CD8-positive, alpha-beta memory T cell (primary cell): ENCODE results near the gene ENTREP1. TPM values are rescaled to one million over a fixed set of nuclear protein-coding genes. Genes with fewer than 3 reads are reported as not detected.

ENCODE experiments used
- CTCF ChIA-PET: fragments of 350-600 bp; sonication (Branson Sonifier 250); formaldehyde crosslinking; loops from one replicate; lab custom pipeline; 2021; ENCODE audit warnings: antibody characterized with exemption; lab: Charles Lee
- POLR2A ChIA-PET: fragments of 350-600 bp; sonication (Branson Sonifier 250); formaldehyde crosslinking; loops from one replicate; lab custom pipeline; 2021; ENCODE audit warnings: antibody characterized with exemption; lab: Charles Lee
- DNase-seq, 5 donors: peaks; one replicate each; pipeline versions ENCODE4 v3.0.0 to v3.0.0-alpha.2; 2020 to 2022; ENCODE audit warnings: mixed read lengths in 1 of 5
- H3K27ac ChIP-seq: one replicate; pipeline ENCODE4 v1.7.0; 2013; ENCODE audit warnings: low read depth, mild to moderate bottlenecking, low read length, moderate library complexity
- H3K27me3 ChIP-seq: 2 replicates; pipeline ENCODE4 v1.7.0; 2013; ENCODE audit warnings: low read length, mild to moderate bottlenecking; ENCODE audit not compliant: insufficient read depth, poor library complexity, severe bottlenecking
- H3K36me3 ChIP-seq: 2 replicates; pipeline ENCODE4 v1.7.0; 2013; ENCODE audit warnings: mild to moderate bottlenecking, low read length, moderate library complexity; ENCODE audit not compliant: insufficient read depth
- H3K4me1 ChIP-seq: 2 replicates; pipeline ENCODE4 v1.7.0; 2013; ENCODE audit warnings: mild to moderate bottlenecking, low read length, moderate library complexity; ENCODE audit not compliant: insufficient read depth
- H3K4me3 ChIP-seq: 2 replicates; pipeline ENCODE4 v1.7.0; 2013; ENCODE audit warnings: mild to moderate bottlenecking, low read length
- H3K9me3 ChIP-seq: 2 replicates; pipeline ENCODE4 v1.7.0; 2013; ENCODE audit warnings: mild to moderate bottlenecking, low read length
- H3K27ac Mint-ChIP-seq, 8 donors: one replicate each; pipeline ENCODE4 v1.8.0; 2020 to 2021; ENCODE audit warnings: mixed read lengths in 8 of 8, mild to moderate bottlenecking in 6 of 8, inconsistent platforms in 3 of 8, moderate library complexity in 3 of 8
- H3K27me3 Mint-ChIP-seq, 2 donors: one replicate each; pipeline ENCODE4 v1.8.0; 2020 to 2021; ENCODE audit warnings: mixed read lengths in 2 of 2, mild to moderate bottlenecking in 1 of 2, moderate library complexity in 1 of 2
- H3K36me3 Mint-ChIP-seq, 3 donors: one replicate each; pipeline ENCODE4 v1.8.0; 2020 to 2021; ENCODE audit warnings: mixed read lengths in 3 of 3, inconsistent platforms in 1 of 3, mild to moderate bottlenecking in 1 of 3
- H3K4me1 Mint-ChIP-seq, 3 donors: one replicate each; pipeline ENCODE4 v1.8.0; 2020 to 2021; ENCODE audit warnings: mixed read lengths in 3 of 3, inconsistent platforms in 1 of 3, mild to moderate bottlenecking in 1 of 3
- H3K4me3 Mint-ChIP-seq, 7 donors: one replicate each; pipeline ENCODE4 v1.8.0; 2020 to 2021; ENCODE audit warnings: mixed read lengths in 7 of 7, mild to moderate bottlenecking in 6 of 7, moderate library complexity in 4 of 7, inconsistent platforms in 2 of 7
- H3K9me3 Mint-ChIP-seq, 5 donors: one replicate each; pipeline ENCODE4 v1.8.0; 2020 to 2022; ENCODE audit warnings: mixed read lengths in 5 of 5, mild to moderate bottlenecking in 3 of 5, moderate library complexity in 2 of 5, inconsistent platforms in 1 of 5
- polyA plus RNA-seq: library from polyadenylated mRNA; unstranded; fragments of 300-500 nt; fragmentation: Illumina TruSeq; gene quantifications from one replicate; pipeline ENCODE4 v1.2.3, GENCODE V29; 2021
- total RNA-seq, 2 experiments: library from RNA; stranded (reverse); gene quantifications; one replicate each; pipeline ENCODE4 v1.2.3, GENCODE V29; 2021

Gene ENTREP1
- total and polyA plus RNA-seq, 3 experiments from 2014 or later, result not detected

DNA sequence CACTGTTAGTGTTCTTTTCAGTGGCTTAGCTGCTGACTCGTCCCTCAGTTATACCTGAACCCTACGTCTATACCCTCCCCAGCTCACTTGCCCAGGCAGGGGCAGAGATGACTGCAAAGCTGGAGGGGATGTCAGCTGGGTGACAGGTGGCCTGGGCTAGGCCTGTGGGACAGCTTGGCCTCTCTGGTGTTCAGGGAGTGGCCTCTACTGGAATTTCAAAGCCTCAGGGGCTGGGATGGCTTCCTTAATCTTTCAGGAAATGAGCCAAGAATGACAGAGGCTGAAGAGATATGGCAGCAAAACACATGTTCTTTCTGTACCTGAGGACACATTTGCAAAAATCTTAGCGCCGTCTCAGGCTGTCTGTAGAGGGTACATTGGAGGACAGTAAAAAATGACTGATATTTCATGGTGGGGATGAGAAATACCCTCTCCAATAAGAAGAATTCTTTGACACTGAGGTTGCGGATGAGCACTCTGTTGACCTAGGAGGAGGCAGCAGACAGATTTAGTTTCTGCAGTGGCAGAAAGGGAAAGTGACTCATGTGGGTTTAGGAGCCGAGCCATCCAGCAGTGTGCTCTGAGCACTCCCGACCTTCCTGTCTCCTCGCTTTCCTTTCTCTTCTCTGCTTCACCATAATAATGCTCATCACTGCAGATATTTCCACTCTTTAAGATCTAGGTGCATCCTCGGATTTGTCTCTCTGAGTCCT is 54.4 kb downstream of the ENTREP1 start:
- ChIA-PET POLR2A (no interaction called here), CTCF (interaction anchor here (0.8 to 0.9 kb wide), 2 partner anchors 20 to 45 kb away, joined by 3 read pairs; no protein-coding TSS in a partner anchor)
- Mint-ChIP-seq H3K9me3 (no peaks in the 10 kb centered on the region), H3K27ac (no peak overlapping the region), H3K4me1 (no peaks in the 10 kb centered on the region), H3K27me3 (peaks cover 6 to 17% of the 10 kb centered on the region in 2 donors), H3K4me3 (no peak overlapping the region), H3K36me3 (no peaks in the 10 kb centered on the region)
- Histone ChIP-seq H3K27ac (no peak overlapping the region), H3K9me3 (no peaks in the 10 kb centered on the region), H3K27me3 (no peaks in the 10 kb centered on the region), H3K4me1 (no peaks in the 10 kb centered on the region), H3K36me3 (no peaks in the 10 kb centered on the region), H3K4me3 (no peak overlapping the region)
- no peak for DNase-seq

DNA sequence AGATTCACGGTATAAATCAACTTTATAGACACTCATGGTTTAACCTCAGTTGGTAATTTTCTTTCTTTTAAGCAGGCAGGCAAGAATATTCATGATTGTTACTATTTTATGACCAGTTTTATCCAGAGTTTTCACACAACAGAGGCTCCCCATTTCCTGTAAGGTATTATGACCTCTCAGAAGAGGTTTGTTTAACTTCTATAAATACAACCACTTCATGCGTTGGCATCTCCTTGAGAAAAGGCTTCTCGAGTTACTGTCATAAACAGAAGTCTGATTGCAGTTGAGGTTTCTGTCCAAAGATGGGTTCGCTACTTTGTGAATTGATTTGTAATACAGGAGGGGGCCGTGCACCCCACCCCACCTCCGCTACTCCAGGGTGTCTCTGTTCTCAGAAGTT is 55.3 kb downstream of the ENTREP1 start:
- no peaks in the 10 kb centered on the region for H3K4me1 ChIP-seq
- H3K9me3 Mint-ChIP-seq, result no peaks in the 10 kb centered on the region
- H3K4me1 Mint-ChIP-seq, result no peaks in the 10 kb centered on the region
- H3K4me3 Mint-ChIP-seq, result no peak overlapping the region
- H3K36me3 Mint-ChIP-seq, result no peaks in the 10 kb centered on the region
- no peak for DNase-seq
- CTCF ChIA-PET, result no interaction called here
- POLR2A ChIA-PET, result no interaction called here
- H3K36me3 ChIP-seq, result no peaks in the 10 kb centered on the region
- peaks cover 3 to 15% of the 10 kb centered on the region in 2 donors for H3K27me3 Mint-ChIP-seq
- H3K27me3 ChIP-seq, result no peaks in the 10 kb centered on the region
- H3K9me3 ChIP-seq, result no peaks in the 10 kb centered on the region
- no peak overlapping the region for H3K27ac ChIP-seq
- H3K4me3 ChIP-seq, result no peak overlapping the region
- H3K27ac Mint-ChIP-seq, result no peak overlapping the region

DNA sequence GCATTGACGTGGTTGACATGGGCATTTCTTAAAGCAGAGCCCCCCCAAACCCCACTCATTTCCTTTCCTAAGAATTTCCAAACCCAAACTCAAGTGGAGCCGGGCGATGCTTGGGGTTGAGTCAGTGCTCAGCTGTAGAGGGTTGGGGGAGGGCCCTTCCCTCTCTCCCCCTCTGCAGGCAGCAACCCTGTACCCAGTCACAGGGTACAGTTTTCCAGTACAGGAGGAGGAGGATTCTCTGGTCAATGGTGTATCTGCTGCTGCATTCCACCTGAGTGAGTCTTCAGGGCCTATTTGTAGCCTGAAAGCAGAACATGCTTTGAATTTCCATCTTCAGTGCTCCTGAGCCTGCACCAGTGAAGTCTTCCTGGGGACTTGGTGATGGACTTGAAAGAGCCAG is 55.8 kb downstream of the ENTREP1 start:
- H3K36me3 ChIP-seq, result no peaks in the 10 kb centered on the region
- H3K27ac Mint-ChIP-seq, result no peak overlapping the region
- no peak for DNase-seq
- no peaks in the 10 kb centered on the region for H3K9me3 Mint-ChIP-seq
- CTCF ChIA-PET, result no interaction called here
- H3K4me3 Mint-ChIP-seq, result no peak overlapping the region
- H3K27me3 ChIP-seq, result no peaks in the 10 kb centered on the region
- no peaks in the 10 kb centered on the region for H3K4me1 Mint-ChIP-seq
- POLR2A ChIA-PET, result no interaction called here
- H3K4me1 ChIP-seq, result no peaks in the 10 kb centered on the region
- no peaks in the 10 kb centered on the region for H3K9me3 ChIP-seq
- H3K4me3 ChIP-seq, result no peak overlapping the region
- peaks cover 3 to 15% of the 10 kb centered on the region in 2 donors for H3K27me3 Mint-ChIP-seq
- no peak overlapping the region for H3K27ac ChIP-seq
- no peaks in the 10 kb centered on the region for H3K36me3 Mint-ChIP-seq

DNA sequence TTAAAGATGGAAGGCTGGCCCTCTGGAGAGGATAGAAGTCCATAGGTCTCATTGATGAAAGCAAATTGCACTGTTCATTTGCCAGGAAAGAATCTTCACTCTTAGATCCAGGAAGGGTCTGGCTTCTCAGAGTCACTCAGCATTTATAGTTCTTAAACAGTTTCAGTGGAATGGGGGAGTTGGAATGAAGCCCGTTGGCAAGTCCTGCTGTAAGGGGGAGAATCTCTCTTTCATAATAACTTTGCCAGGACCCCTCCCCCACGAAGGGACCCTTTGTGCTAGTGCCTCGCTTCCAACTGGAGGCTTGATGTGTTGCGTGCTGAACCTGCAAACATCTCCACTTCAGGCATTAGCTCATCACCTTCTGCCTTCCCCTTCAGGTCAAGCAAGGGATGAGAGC is 57.1 kb downstream of the ENTREP1 start:
- Mint-ChIP-seq H3K4me3 (no peak overlapping the region), H3K9me3 (no peaks in the 10 kb centered on the region), H3K36me3 (no peaks in the 10 kb centered on the region), H3K27me3 (peaks cover 3 to 15% of the 10 kb centered on the region in 2 donors), H3K4me1 (no peaks in the 10 kb centered on the region), H3K27ac (no peak overlapping the region)
- Histone ChIP-seq H3K4me3 (no peak overlapping the region), H3K27ac (no peak overlapping the region), H3K36me3 (no peaks in the 10 kb centered on the region), H3K9me3 (no peaks in the 10 kb centered on the region), H3K4me1 (no peaks in the 10 kb centered on the region), H3K27me3 (no peaks in the 10 kb centered on the region)
- no peak for DNase-seq
- POLR2A ChIA-PET, result no interaction called here
- CTCF ChIA-PET, result no interaction called here

DNA sequence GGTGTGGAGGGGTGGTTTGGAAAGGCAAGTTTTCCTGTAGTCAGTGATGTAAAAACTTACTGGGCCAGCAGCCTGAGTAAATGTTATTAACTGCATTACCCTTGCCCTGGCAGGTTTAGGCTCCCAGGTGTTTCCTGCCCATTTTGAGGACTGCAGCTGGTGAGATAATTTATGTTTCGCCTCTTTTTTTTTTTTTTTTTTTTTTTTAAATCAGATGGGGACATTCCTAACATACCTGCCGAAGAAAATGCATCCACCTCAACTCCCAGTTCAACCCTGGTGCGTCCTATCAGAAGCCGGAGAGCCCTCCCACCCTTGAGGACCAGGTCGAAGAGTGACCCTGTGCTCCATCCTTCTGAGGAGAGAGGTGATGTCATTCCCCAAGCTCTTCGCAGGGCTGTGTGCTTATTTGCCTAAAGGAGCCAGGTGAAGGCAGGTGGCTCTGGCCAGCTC is 60.6 kb downstream of the ENTREP1 start:
- Mint-ChIP-seq H3K27ac (no peak overlapping the region), H3K9me3 (no peaks in the 10 kb centered on the region), H3K27me3 (peaks cover 3 to 15% of the 10 kb centered on the region in 2 donors), H3K4me1 (no peaks in the 10 kb centered on the region), H3K36me3 (no peaks in the 10 kb centered on the region), H3K4me3 (no peak overlapping the region)
- Histone ChIP-seq H3K4me3 (no peak overlapping the region), H3K36me3 (no peaks in the 10 kb centered on the region), H3K27ac (no peak overlapping the region), H3K4me1 (no peaks in the 10 kb centered on the region), H3K9me3 (no peaks in the 10 kb centered on the region), H3K27me3 (no peaks in the 10 kb centered on the region)
- ChIA-PET CTCF (no interaction called here), POLR2A (no interaction called here)
- no peak for DNase-seq

DNA sequence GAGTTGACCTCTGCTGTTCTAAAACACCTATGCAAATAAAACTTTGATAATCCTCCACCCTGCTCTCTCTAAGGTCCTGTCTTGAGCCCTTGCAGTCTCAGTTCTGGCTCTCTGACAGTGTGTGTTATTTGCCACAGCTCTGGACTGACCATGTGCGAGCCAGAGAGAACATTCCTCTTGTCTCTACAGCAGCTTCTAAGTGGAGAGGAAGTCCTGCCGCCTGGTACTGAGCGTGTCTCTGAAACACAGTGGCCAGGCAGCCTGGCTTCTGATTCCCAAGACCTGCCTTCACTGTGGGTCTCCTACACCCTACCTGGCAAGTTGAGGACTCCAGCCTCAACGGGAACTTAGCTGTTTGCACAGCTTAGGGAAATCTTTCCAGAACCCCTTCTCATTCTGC is 61.6 kb downstream of the ENTREP1 start:
- no peaks in the 10 kb centered on the region for H3K27me3 ChIP-seq
- POLR2A ChIA-PET, result no interaction called here

DNA sequence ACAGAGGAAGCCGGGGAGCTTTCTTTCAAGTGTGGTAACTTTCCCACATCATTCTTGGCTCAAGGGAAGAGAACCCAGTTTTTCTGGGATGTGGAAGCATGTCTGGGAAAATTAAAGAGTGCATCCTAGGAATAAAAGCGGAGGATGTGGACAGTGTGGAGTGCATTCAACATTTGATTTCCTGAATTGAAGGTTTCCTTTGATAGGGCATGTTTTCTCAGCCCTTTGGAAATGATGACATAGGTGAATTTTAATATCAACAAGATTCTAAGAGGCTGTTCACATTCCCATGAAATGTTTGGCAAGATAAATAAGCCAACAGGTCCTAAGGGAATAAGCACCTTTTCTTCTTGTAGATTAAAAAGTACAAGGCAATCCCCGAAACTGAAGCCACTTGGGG is 63.6 kb downstream of the ENTREP1 start:
- Histone ChIP-seq H3K27ac (no peak overlapping the region), H3K27me3 (no peaks in the 10 kb centered on the region), H3K4me1 (no peaks in the 10 kb centered on the region), H3K4me3 (no peak overlapping the region), H3K9me3 (no peaks in the 10 kb centered on the region), H3K36me3 (no peaks in the 10 kb centered on the region)
- no peak overlapping the region for H3K27ac Mint-ChIP-seq
- peaks cover 7 to 11% of the 10 kb centered on the region in 2 donors for H3K27me3 Mint-ChIP-seq
- POLR2A ChIA-PET, result no interaction called here
- DNase-seq, result no peak
- no peaks in the 10 kb centered on the region for H3K36me3 Mint-ChIP-seq
- H3K4me3 Mint-ChIP-seq, result no peak overlapping the region
- CTCF ChIA-PET, result no interaction called here
- peaks cover 0 to 2% (median 0%) of the 10 kb centered on the region in 5 donors for H3K9me3 Mint-ChIP-seq
- no peaks in the 10 kb centered on the region for H3K4me1 Mint-ChIP-seq

More for the DNA sequence above, 61.6 kb downstream of the ENTREP1 start:
- no peak overlapping the region for H3K4me3 ChIP-seq
- H3K27me3 Mint-ChIP-seq, result peaks cover 3 to 15% of the 10 kb centered on the region in 2 donors
- H3K4me1 ChIP-seq, result no peaks in the 10 kb centered on the region
- H3K4me1 Mint-ChIP-seq, result no peaks in the 10 kb centered on the region
- no peak overlapping the region for H3K27ac ChIP-seq
- no peak for DNase-seq
- no peaks in the 10 kb centered on the region for H3K36me3 ChIP-seq
- H3K36me3 Mint-ChIP-seq, result no peaks in the 10 kb centered on the region
- H3K4me3 Mint-ChIP-seq, result no peak overlapping the region
- CTCF ChIA-PET, result no interaction called here
- no peaks in the 10 kb centered on the region for H3K9me3 Mint-ChIP-seq
- no peak overlapping the region for H3K27ac Mint-ChIP-seq
- no peaks in the 10 kb centered on the region for H3K9me3 ChIP-seq

DNA sequence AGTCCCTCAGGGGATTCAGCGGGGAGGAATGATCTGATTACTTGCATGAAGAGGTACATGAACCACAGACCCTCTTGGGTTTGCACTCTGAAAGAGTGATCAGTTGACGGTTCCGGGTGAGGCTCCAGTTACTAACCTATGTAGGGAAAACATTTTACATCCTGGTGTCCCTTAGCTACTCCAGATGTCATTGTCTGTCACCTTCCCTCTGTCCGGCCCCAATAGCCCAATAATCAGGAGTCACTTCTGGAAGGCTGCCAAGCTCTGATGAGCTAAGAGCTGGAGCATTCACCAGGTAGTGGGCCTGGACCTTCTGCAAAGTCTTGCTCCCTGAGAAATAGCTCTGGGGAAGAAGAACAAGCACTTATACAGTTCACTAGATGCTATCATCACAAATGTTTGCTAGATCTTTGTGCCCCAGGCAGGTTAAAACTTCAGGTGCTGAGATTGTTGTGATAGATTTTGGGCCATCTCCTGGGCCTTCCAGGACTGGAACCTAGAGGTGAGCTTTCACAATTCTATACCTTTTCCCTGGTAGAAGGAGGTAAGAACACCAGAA is 64.5 kb downstream of the ENTREP1 start:
- CTCF ChIA-PET, result no interaction called here
- Histone ChIP-seq H3K27me3 (no peaks in the 10 kb centered on the region), H3K4me3 (no peak overlapping the region), H3K9me3 (no peaks in the 10 kb centered on the region), H3K4me1 (no peaks in the 10 kb centered on the region), H3K36me3 (no peaks in the 10 kb centered on the region), H3K27ac (no peak overlapping the region)
- Mint-ChIP-seq H3K27me3 (peaks cover 3 to 7% of the 10 kb centered on the region in 2 donors), H3K9me3 (peaks cover 0 to 2% (median 0%) of the 10 kb centered on the region in 5 donors), H3K36me3 (no peaks in the 10 kb centered on the region), H3K4me3 (no peak overlapping the region), H3K4me1 (no peaks in the 10 kb centered on the region), H3K27ac (no peak overlapping the region)
- POLR2A ChIA-PET, result no interaction called here
- no peak for DNase-seq
